DMS79 (cell line): ENCODE results near the gene MED9.

Experiments
- DNase-seq: peaks from one replicate; lab custom pipeline; 2025; lab: John Stamatoyannopoulos, UW

The MED9 gene

DNA sequence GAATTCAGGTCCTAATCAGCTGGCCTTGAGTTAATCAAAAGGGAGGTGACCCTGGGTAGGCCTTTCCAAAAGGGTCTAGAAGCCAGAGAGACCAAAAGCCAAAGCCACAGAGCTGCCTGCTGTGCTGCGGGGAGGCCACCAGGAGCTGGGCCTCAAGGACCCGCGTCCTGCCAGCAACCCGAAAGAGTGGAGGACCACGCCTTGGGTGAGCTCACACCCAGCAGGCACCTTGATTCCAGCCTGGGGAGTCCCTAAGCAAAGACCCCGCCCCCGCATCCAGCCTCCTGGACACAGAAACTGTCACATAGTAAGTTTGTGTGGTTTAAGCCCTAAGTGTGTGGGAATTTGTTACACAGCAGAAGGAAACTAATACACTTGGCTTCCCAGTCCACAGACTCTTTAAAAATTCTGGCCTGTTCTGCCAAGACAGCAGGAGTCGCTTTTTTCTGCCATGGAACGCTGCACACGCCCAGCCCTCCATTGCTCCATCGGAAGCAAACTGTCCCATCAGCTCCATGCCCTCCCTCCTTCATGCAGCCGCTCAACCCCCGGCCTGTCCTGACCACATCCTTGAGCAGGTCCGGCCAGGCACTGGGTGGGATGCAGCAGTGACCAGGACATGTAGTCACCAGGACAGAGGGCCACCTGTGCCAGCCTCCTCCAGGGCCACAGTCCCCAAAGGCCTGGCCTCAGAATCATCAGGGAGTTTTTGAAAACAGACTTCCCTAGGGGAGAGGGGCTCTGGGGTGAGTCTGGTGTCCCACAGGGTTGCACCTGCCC lies 40.3 kb downstream of the MED9 start:
- no peak for DNase-seq

DNA sequence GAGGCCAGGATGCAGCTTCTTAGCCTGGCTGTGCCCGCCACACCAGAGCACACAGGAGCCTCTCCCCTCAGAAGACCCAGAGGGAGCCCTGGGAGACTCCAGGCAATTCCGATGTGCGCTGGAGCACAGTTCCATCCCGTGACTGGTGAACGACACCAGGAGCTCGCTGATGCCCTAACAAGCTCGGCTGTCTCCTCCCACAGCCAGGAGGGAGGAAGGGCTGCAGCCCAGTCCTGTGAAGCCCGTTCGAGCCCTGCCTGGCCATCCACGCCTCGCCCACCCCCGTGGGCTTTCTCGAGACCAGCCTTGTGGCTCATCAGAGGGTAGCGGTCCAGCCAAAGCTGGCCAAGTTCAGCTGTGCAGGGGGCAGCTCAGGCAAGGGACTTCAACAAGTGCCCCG lies 41.2 kb downstream of the MED9 start:
- no peak for DNase-seq

- DNase-seq, result no peak
Measured at GRCh38 chr17:17518951-17519350, 42.2 kb downstream of the MED9 start.

GRCh38 chr17:17519886-17520285 lies 43.1 kb downstream of the MED9 start:
- no peak for DNase-seq

DNA sequence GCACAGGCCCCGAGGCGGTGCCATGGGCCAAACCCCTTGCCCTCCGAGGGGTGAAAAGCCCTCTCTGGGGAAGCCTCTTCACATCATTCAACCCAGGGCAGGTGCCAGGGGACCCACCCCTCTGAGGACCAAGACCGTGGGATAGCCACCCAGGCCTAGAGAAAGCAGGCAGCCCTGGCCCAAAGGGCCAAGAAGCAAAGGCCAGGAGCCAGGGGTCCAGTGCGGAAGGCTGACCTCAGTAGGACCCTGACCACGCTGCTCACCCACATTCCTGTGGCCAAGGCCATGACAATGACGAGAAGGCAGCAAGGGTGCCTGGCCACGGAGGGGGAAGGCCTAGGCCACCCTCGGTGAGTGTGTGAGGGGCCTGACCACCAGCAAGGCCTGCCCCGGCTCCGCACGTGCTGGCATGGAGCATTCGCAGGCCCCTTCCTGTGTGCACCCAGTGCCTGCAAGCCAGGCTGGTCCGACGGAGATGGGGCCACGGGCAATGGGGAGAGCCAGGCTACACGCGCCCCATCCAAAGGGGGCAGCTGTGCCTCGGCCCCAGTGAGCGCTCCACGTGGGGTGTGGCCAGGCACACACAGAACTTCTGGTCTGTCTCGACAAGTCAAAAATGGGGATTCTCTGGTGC lies 43.9 kb downstream of the MED9 start:
- DNase-seq, result no peak

DNA sequence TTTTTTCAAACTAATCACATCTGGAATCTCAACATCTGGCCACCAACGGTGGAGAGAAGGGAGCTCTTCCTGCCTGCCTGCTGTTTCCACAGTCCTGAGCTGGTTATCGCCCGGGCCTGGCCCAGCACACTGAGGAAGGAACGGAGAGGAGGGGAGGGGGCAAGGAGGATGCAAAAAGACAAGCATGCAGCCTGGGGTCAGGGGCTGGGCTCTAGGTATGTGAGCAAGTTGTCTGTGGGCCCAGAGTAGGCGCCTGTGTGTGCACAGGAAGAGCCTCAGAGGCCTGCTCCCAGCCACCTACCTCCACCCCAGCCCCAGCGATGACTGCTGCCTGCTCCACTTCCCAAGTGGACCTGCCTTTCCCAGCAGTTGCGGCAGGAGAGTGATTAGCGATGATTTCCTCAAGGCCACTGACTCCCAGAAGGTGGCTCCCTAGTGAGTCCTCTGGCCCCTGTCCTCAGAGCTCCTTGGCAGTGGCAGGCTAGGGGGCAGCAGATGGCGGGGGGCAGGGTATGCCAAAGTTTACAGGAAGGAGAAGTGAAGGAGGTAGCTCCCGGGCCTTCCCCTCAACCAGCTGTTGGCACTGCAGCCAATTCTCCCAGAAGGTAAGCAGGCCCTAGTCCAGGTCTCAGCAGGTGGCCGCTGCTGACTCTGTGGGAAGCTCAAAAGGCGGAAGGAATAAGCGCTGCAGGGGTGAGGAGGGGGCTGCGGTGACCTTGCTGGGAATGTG lies 46.4 kb downstream of the MED9 start:
- peak; percentile 59 for DNase-seq

GRCh38 chr17:17523731-17524490 lies 47.1 kb downstream of the MED9 start:
- no peak for DNase-seq

DNA sequence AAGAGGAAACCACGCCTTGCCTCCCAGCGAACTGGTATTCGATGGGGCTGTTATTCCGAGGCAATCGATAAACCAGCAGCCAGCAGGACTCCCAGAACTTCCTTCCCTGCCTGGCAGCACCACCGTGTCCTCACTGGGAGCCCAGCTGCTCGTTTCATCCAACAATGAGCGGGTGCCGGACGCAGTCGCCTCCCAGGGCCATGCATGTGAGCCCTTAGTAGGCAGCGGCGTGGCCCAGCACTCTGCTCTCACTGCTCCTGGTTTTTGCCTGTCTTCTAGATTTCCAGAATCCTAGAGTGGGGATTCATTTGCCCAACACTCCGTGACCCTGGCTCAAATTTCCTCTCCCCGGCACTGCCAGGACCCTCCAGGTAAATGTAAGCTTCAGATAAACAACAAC lies 48.5 kb downstream of the MED9 start:
- no peak for DNase-seq

GRCh38 chr17:17525956-17526355 lies 49.2 kb downstream of the MED9 start:
- DNase-seq, result no peak

GRCh38 chr17:17526369-17526768 lies 49.6 kb downstream of the MED9 start:
- DNase-seq, result no peak

DNA sequence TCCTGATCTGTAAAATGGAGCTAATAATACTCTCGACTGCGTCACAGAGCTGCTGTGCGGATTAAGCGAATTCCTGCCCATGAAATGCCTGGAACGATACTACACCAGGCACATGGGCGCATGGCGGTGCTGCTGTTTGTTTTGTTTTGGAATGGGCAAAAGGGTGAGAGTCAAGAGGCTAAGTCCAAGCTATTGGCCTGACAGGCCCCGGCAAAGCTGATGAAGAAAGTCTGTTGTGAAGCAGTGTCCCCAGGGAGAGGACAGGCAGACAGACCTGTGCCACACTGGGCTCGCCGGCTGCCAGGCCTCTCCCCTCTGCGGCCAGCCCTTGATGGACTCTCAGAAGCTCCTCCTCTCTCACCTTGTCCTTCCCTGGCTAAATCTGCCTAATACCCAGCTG lies 50.7 kb downstream of the MED9 start:
- DNase-seq, result no peak

- DNase-seq, result no peak
Measured at GRCh38 chr17:17527956-17528500, 51.2 kb downstream of the MED9 start.

DNA sequence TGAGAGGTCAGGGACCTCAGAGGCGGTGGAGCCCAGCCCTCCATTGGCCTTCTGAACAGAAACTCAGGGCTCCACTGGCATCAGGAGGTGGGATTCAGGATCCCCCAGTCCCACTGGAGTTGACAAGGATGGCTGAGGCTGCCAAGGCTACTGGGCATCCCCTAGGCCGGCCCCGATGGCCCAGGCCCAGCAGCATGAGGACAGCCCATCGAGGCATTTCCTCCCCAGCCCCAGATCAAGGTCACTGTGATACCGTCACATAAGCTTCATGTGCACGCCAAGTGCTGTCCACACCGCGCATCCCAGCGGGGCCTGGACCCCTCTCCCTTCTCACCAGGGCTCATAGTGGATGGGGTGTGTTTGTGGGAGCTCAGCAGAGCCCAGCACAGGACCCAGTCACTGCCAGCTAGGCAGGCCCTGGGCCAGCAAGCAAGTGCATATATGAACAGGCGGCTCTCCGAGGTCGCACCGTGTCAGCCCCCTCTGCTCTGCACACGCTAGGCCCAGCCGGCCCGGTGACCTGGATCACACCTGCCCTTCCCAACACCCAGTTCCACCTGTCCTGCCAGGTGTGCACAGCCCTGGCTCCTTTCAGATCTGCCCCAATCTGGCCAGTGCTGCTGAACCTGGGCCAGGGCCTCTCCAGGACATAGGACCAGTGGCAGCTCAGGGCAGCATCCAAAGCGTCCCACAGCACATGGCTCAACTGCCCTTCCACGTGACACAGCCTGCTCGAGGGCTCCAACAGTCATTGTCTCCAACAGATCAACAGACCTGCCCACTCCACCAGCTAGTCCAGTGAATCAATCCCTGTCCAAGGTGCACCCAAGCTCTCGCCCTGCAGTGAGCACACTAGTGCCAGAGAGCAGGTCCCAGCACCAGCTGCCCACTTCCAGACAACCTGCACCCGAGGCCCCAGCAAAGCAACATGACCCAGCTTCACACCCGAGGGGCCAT lies 52.2 kb downstream of the MED9 start:
- no peak for DNase-seq

- peak; percentile 46 for DNase-seq
Measured at GRCh38 chr17:17531156-17531555, 54.4 kb downstream of the MED9 start.

DNA sequence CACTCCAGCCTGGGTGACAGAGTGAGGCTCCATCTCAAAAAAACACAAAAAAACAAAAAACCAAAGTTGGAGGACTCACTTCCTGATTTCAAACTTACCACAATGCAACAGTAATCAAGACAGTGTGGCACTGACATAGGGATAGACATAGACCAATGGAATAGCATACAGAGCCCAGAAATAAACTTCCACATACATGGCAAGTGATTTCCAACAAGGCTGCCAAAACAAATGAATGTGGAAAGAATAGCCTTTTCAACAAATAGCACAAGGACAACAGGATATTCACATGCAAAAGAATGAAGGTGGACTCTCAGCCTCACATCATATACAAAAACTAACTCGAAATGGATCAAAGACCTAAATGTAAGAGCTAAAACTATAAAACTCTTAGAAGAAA lies 56.2 kb downstream of the MED9 start:
- no peak for DNase-seq

DNA sequence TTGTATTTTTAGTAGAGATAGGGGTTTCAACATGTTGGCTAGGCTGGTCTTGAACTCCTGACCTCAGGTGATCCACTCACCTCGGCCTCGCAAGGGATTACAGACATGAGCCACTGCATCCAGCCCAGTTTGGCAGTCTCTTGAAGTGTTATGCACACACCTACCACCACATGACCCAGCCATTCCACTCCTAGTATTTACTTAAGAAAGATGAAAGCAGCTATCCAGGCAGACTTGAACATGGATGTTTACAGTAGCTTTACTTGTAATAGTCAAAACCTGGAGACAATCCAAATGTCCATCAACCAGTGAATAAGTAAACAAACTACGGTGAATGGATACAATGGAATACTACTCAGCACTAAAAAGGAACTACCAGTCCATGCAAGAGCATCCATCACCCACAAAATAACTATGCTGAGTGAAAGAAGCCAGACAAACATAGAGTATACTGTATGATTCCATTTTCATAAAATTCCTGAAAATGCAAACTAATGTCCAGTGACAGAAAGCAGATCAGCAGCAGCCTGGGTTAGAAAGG lies 57.2 kb downstream of the MED9 start:
- no peak for DNase-seq

DNA sequence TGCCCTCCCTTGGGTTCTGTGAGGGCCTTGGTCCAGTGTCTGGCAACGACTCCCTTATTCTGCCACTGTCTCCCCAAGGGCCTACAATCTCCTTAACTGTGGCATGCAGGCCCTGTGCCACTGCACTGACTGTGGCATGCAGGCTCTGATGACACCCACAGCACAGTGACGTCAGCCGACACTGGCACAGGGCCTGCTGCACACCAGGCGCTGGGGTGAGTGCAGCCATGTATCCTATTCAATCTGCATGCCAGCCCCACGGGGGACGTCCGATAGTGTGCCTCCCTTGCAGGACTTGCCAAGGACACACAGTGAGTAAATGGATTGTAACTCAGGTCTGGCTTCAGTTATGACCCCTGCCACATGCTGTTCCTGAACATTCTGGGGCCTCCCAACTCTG lies 59.2 kb downstream of the MED9 start:
- DNase-seq, result no peak

DNA sequence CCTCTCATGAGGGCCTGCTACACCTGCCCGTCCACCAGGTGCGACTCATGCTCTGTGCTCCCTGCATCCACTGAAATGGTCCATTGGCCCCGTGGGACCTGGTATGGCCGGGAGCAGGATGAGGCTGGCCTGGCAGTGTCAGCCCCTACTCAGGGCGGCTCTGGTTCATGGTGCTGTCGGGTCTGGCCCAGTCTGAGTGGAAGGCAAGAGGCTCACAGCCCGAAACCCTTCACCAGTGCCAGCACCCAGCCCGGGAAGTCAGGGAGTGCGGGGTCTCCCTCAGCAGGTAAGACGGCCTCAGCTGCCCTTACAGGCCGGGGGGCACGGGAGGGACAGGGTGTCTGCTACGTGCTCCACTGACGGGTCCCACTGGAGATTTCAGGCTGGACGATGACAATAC lies 59.9 kb downstream of the MED9 start:
- DNase-seq, result no peak

DNA sequence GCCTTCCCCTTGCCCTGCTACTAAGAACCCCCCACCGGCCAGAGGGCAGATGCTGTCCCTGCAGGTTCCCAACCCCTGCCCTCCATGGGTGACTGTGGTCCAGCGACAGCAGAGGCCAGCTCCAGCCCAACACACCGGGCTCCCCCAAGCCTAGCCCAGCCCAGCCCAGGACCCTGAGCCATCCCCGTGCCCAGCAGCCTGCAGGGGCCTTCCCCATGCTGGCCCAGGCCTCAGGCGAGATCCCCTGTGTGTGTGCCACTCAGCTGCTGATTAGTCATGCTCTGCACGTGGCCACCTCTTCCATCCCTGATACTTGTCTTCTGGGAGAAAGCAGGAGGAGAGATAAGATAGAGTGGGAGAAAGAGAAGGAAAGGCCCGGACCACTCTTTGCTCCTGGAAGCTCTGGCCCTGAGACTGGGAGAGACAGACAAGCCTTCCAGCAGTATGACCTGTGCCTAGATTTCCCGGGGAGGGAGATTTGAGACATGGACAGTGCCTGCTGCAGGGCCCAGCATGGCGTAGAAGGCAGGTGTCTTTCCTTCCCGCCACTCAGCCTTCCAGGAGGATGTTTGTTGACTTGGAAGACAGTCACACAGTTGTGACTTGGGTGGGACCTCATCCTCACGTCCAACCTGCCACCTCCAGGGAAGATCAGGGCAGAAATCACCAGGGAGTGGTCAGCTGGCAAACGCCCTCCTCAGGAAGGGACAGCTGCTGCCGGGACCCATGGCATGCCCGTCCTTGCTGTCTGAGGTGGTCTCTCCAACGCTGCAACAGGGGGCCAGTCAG lies 60.7 kb downstream of the MED9 start:
- DNase-seq, result no peak
